GM21360 (cell line): Measurements from ENCODE around the gene MEIS1.

Experiments used
- ATAC-seq: cut with Tn5 transposase; IDR thresholded peaks from one replicate; pipeline ENCODE4 v1.9.1; 2021; ENCODE audit warnings: mild to moderate bottlenecking, moderate library complexity; ENCODE audit not compliant: unreplicated experiment

MEIS1 gene

GRCh38 chr2:66578054-66578686 is 143.2 kb downstream of the MEIS1 start:
- ATAC-seq, result no peak

- ATAC-seq, result no peak
These were observed 143.8 kb downstream of the MEIS1 start for GRCh38 chr2:66578687-66579106.

GRCh38 chr2:66579186-66580126 is 144.5 kb downstream of the MEIS1 start:
- ATAC-seq, result no peak

GRCh38 chr2:66580166-66581049 is 145.5 kb downstream of the MEIS1 start:
- ATAC-seq, result no peak

- no peak for ATAC-seq
These were observed 146.6 kb downstream of the MEIS1 start for GRCh38 chr2:66581339-66582103.

- ATAC-seq, result no peak
These were observed 147.4 kb downstream of the MEIS1 start for GRCh38 chr2:66582104-66582986.

- no peak for ATAC-seq
These were observed 148.3 kb downstream of the MEIS1 start for GRCh38 chr2:66582987-66583880.

- ATAC-seq, result no peak
These were observed 149.0 kb downstream of the MEIS1 start for GRCh38 chr2:66583881-66584280.

- ATAC-seq, result no peak
These were observed 150.7 kb downstream of the MEIS1 start for GRCh38 chr2:66585587-66585986.

- ATAC-seq, result no peak
These were observed 152.3 kb downstream of the MEIS1 start for GRCh38 chr2:66587216-66587615.

GRCh38 chr2:66594001-66594400 is 159.1 kb downstream of the MEIS1 start:
- ATAC-seq, result no peak

GRCh38 chr2:66595556-66595955 is 160.6 kb downstream of the MEIS1 start:
- ATAC-seq, result no peak

- ATAC-seq, result no peak
These were observed 161.3 kb downstream of the MEIS1 start for GRCh38 chr2:66596256-66596655.

GRCh38 chr2:66601624-66602023 is 166.7 kb downstream of the MEIS1 start:
- no peak for ATAC-seq

- ATAC-seq, result no peak
These were observed 167.4 kb downstream of the MEIS1 start for GRCh38 chr2:66602341-66602740.

GRCh38 chr2:66604326-66604725 is 169.4 kb downstream of the MEIS1 start:
- no peak for ATAC-seq

- ATAC-seq, result no peak
These were observed 170.1 kb downstream of the MEIS1 start for GRCh38 chr2:66604976-66605375.

- ATAC-seq, result no peak
These were observed 172.2 kb downstream of the MEIS1 start for GRCh38 chr2:66607152-66607551.
